SK-N-SH treated with all-trans-retinoic acid at 6 μM for 48 hours (cell line): ENCODE data around the gene RPTN.

Experiments used
- ATAC-seq: fragments of 200-7000 bp; cut with Tn5 transposase; 3 replicates; pipeline ENCODE4 v1.9.1; 2020; ENCODE audit warnings: mild to moderate bottlenecking, moderate library complexity
- BACH2 ChIP-seq: fragments of 250-450 bp; sonication (Bioruptor Pico); IDR thresholded peaks from 2 replicates; pipeline ENCODE4 v1.9.0; 2021; ENCODE audit warnings: mild to moderate bottlenecking, borderline replicate concordance
- CSDC2 ChIP-seq: fragments of 250-450 bp; sonication (Bioruptor Pico); IDR thresholded peaks from 2 replicates; pipeline ENCODE4 v1.5.0; 2020; ENCODE audit warnings: mild to moderate bottlenecking, moderate library complexity
- ESRRG ChIP-seq: fragments of 250-450 bp; sonication (Bioruptor Pico); IDR thresholded peaks from 2 replicates; pipeline ENCODE4 v1.6.1; 2021; ENCODE audit warnings: mild to moderate bottlenecking
- GLIS3 ChIP-seq: fragments of 250-450 bp; sonication (Bioruptor Pico); IDR thresholded peaks from 2 replicates; pipeline ENCODE4 v1.5.0; 2020; ENCODE audit warnings: mild to moderate bottlenecking, moderate library complexity
- ISL1 ChIP-seq: fragments of 250-450 bp; sonication (Bioruptor Pico); IDR thresholded peaks from 2 replicates; pipeline ENCODE4 v2.1.2; 2022; ENCODE audit warnings: mild to moderate bottlenecking, moderate library complexity
- PPARA ChIP-seq: fragments of 250-450 bp; sonication (Bioruptor Pico); IDR thresholded peaks from 2 replicates; pipeline ENCODE4 v1.5.0; 2020; ENCODE audit warnings: mild to moderate bottlenecking, borderline replicate concordance
- RARB ChIP-seq: fragments of 250-450 bp; sonication (Bioruptor Pico); IDR thresholded peaks from 2 replicates; pipeline ENCODE4 v1.8.0; 2021; ENCODE audit warnings: mild to moderate bottlenecking, moderate library complexity
- SNAI2 ChIP-seq: fragments of 250-450 bp; sonication (Bioruptor Pico); IDR thresholded peaks from 2 replicates; pipeline ENCODE4 v1.5.0; 2020; ENCODE audit warnings: mild to moderate bottlenecking, moderate library complexity
- TCF4 ChIP-seq: fragments of 250-450 bp; sonication (Bioruptor Pico); IDR thresholded peaks from 2 replicates; pipeline ENCODE4 v1.8.0; 2021; ENCODE audit warnings: mild to moderate bottlenecking, moderate library complexity, borderline replicate concordance
- TOX ChIP-seq: fragments of 250-450 bp; sonication (Bioruptor Pico); IDR thresholded peaks from 2 replicates; pipeline ENCODE4 v1.8.0; 2021; ENCODE audit warnings: mild to moderate bottlenecking, moderate library complexity, borderline replicate concordance
- ZC3H10 ChIP-seq: fragments of 250-450 bp; sonication (Bioruptor Pico); IDR thresholded peaks from 2 replicates; pipeline ENCODE4 v1.5.1; 2021; ENCODE audit warnings: mild to moderate bottlenecking, moderate library complexity
- ZFP3 ChIP-seq: fragments of 250-450 bp; sonication (Bioruptor Pico); IDR thresholded peaks from 2 replicates; pipeline ENCODE4 v1.5.0; 2020; ENCODE audit warnings: mild to moderate bottlenecking, moderate library complexity
- ZFP30 ChIP-seq: fragments of 450-650 bp; formaldehyde crosslinking; IDR thresholded peaks from 2 replicates; pipeline ENCODE4 v1.5.0; 2022; ENCODE audit warnings: mild to moderate bottlenecking, moderate library complexity
- ZNF565 ChIP-seq: fragments of 450-650 bp; formaldehyde crosslinking; conservative IDR thresholded peaks from 2 replicates; pipeline ENCODE4 v1.5.0; 2020; ENCODE audit warnings: low read depth, mild to moderate bottlenecking, moderate library complexity
- ZNF8 ChIP-seq: fragments of 450-650 bp; formaldehyde crosslinking; IDR thresholded peaks from 2 replicates; pipeline ENCODE4 v1.5.0; 2020; ENCODE audit warnings: mild to moderate bottlenecking, moderate library complexity
- TF ChIP-seq, protein P1 (sequence below): fragments of 250-450 bp; sonication (Bioruptor Pico); IDR thresholded peaks from 2 replicates; pipeline ENCODE4 v1.5.1; 2020; ENCODE audit warnings: low read depth, mild to moderate bottlenecking, moderate library complexity
- TF ChIP-seq, protein P2 (sequence below): fragments of 250-450 bp; sonication (Bioruptor Pico); IDR thresholded peaks from 2 replicates; pipeline ENCODE4 v1.8.0; 2020; ENCODE audit warnings: mild to moderate bottlenecking, moderate library complexity, borderline replicate concordance
- TF ChIP-seq, protein P3 (sequence below): fragments of 250-450 bp; sonication (Bioruptor Pico); IDR thresholded peaks from 2 replicates; pipeline ENCODE4 v1.5.1; 2021; ENCODE audit warnings: mild to moderate bottlenecking, moderate library complexity
- TF ChIP-seq, protein P4 (sequence below): fragments of 250-450 bp; sonication (Bioruptor Pico); IDR thresholded peaks from 2 replicates; pipeline ENCODE4 v1.5.0; 2020; ENCODE audit warnings: mild to moderate bottlenecking, moderate library complexity
- TF ChIP-seq, protein P5 (sequence below): fragments of 250-450 bp; sonication (Bioruptor Pico); IDR thresholded peaks from 2 replicates; pipeline ENCODE4 v1.8.0; 2021; ENCODE audit warnings: low read depth, mild to moderate bottlenecking, moderate library complexity, borderline replicate concordance

The RPTN gene

DNA sequence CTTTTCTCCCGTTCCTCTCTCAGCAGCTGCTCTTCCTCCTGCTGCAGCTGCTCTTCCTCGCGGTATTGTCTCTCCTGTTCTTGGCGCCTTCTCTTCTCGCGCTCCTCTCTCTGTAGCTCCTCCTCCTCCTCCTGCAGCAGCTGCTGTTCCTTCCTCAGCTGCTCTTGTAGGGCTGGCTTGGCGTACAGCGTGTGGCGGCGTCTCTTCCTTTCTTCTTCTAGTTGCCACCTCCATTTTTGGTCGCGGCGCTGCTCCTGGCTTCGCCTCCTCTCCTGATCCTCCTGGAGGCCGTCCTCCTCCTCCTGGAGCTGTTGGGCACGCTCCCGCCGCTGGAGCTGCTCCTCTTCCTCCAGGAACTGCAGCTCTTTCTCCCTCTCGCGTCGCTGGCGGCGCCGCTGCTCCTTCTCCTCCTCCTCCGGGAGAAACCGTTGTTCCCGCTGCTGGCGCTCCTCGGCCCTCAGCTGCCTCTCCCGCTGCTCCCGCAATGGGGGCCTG lies 48.6 kb downstream of the RPTN start:
- TF ChIP-seq PPARA (CRISPR knock-in tag) (no peak), ESRRG (CRISPR knock-in tag) (no peak)
- TF ChIP-seq, protein P1, sequence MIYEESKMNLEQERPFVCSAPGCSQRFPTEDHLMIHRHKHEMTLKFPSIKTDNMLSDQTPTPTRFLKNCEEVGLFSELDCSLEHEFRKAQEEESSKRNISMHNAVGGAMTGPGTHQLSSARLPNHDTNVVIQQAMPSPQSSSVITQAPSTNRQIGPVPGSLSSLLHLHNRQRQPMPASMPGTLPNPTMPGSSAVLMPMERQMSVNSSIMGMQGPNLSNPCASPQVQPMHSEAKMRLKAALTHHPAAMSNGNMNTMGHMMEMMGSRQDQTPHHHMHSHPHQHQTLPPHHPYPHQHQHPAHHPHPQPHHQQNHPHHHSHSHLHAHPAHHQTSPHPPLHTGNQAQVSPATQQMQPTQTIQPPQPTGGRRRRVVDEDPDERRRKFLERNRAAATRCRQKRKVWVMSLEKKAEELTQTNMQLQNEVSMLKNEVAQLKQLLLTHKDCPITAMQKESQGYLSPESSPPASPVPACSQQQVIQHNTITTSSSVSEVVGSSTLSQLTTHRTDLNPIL (CRISPR knock-in tag): no peak
- ATAC-seq: peak; percentile 60

DNA sequence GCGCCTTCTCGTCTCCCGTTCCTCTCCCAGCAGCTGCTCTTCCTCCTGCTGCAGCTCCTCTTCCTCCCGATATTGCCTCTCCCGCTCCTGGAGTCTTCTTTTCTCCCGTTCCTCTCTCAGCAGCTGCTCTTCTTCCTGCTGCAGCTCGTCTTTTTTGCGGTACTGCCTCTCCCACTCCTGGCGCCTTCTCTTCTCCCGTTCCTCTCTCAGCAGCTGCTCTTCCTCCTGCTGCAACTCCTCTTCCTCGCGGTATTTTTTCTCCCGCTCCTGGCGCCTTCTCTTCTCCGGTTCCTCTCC lies 49.1 kb downstream of the RPTN start:
- ATAC-seq: no peak
- TF ChIP-seq ZNF565 (no peak), ZFP30 (no peak), SNAI2 (CRISPR knock-in tag) (no peak), GLIS3 (no peak), PPARA (CRISPR knock-in tag) (no peak), RARB (CRISPR knock-in tag) (no peak), ZFP3 (CRISPR knock-in tag) (no peak), ZNF8 (CRISPR knock-in tag) (no peak), ESRRG (CRISPR knock-in tag) (no peak), CSDC2 (CRISPR knock-in tag) (no peak), TCF4 (no peak), BACH2 (CRISPR knock-in tag) (no peak), ISL1 (no peak), ZC3H10 (CRISPR knock-in tag) (no peak), TOX (CRISPR knock-in tag) (no peak)
- TF ChIP-seq, protein P1 (CRISPR knock-in tag): no peak
- TF ChIP-seq, protein P2, sequence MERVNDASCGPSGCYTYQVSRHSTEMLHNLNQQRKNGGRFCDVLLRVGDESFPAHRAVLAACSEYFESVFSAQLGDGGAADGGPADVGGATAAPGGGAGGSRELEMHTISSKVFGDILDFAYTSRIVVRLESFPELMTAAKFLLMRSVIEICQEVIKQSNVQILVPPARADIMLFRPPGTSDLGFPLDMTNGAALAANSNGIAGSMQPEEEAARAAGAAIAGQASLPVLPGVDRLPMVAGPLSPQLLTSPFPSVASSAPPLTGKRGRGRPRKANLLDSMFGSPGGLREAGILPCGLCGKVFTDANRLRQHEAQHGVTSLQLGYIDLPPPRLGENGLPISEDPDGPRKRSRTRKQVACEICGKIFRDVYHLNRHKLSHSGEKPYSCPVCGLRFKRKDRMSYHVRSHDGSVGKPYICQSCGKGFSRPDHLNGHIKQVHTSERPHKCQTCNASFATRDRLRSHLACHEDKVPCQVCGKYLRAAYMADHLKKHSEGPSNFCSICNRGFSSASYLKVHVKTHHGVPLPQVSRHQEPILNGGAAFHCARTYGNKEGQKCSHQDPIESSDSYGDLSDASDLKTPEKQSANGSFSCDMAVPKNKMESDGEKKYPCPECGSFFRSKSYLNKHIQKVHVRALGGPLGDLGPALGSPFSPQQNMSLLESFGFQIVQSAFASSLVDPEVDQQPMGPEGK (CRISPR knock-in tag): no peak
- TF ChIP-seq, protein P3, sequence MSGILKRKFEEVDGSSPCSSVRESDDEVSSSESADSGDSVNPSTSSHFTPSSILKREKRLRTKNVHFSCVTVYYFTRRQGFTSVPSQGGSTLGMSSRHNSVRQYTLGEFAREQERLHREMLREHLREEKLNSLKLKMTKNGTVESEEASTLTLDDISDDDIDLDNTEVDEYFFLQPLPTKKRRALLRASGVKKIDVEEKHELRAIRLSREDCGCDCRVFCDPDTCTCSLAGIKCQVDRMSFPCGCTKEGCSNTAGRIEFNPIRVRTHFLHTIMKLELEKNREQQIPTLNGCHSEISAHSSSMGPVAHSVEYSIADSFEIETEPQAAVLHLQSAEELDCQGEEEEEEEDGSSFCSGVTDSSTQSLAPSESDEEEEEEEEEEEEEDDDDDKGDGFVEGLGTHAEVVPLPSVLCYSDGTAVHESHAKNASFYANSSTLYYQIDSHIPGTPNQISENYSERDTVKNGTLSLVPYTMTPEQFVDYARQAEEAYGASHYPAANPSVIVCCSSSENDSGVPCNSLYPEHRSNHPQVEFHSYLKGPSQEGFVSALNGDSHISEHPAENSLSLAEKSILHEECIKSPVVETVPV (CRISPR knock-in tag): no peak
- TF ChIP-seq, protein P4, sequence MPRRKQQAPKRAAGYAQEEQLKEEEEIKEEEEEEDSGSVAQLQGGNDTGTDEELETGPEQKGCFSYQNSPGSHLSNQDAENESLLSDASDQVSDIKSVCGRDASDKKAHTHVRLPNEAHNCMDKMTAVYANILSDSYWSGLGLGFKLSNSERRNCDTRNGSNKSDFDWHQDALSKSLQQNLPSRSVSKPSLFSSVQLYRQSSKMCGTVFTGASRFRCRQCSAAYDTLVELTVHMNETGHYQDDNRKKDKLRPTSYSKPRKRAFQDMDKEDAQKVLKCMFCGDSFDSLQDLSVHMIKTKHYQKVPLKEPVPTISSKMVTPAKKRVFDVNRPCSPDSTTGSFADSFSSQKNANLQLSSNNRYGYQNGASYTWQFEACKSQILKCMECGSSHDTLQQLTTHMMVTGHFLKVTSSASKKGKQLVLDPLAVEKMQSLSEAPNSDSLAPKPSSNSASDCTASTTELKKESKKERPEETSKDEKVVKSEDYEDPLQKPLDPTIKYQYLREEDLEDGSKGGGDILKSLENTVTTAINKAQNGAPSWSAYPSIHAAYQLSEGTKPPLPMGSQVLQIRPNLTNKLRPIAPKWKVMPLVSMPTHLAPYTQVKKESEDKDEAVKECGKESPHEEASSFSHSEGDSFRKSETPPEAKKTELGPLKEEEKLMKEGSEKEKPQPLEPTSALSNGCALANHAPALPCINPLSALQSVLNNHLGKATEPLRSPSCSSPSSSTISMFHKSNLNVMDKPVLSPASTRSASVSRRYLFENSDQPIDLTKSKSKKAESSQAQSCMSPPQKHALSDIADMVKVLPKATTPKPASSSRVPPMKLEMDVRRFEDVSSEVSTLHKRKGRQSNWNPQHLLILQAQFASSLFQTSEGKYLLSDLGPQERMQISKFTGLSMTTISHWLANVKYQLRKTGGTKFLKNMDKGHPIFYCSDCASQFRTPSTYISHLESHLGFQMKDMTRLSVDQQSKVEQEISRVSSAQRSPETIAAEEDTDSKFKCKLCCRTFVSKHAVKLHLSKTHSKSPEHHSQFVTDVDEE (CRISPR knock-in tag): no peak
- TF ChIP-seq, protein P5, sequence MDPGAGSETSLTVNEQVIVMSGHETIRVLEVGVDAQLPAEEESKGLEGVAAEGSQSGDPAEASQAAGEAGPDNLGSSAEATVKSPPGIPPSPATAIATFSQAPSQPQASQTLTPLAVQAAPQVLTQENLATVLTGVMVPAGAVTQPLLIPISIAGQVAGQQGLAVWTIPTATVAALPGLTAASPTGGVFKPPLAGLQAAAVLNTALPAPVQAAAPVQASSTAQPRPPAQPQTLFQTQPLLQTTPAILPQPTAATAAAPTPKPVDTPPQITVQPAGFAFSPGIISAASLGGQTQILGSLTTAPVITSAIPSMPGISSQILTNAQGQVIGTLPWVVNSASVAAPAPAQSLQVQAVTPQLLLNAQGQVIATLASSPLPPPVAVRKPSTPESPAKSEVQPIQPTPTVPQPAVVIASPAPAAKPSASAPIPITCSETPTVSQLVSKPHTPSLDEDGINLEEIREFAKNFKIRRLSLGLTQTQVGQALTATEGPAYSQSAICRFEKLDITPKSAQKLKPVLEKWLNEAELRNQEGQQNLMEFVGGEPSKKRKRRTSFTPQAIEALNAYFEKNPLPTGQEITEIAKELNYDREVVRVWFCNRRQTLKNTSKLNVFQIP (CRISPR knock-in tag): no peak
- TF ChIP-seq, all 23 proteins: peak for 0
